Panc1 (cell line): ENCODE measurements around the gene INTS3. TPM values are rescaled to one million over a fixed set of nuclear protein-coding genes. Genes with fewer than 3 reads are reported as not detected.

Experiments
- ATAC-seq: fragments of 200-7000 bp; cut with Tn5 transposase; 2 replicates; pipeline ENCODE4 v1.9.1; 2020; ENCODE audit warnings: mild to moderate bottlenecking, moderate library complexity
- BruUV-seq: library from RNA; stranded (reverse); fragments of 400-500 nt; replicated peaks from 2 replicates; lab custom pipeline; 2021; lab: Mats Ljungman, UMichigan
- CTCF ChIA-PET: fragments of 300-600 bp; sonication (Branson Sonifier 250); formaldehyde crosslinking; loops from one replicate; lab custom pipeline; 2022; ENCODE audit warnings: antibody characterized with exemption; lab: Charles Lee
- POLR2A ChIA-PET: fragments of 300-600 bp; sonication (Branson Sonifier 250); formaldehyde crosslinking; loops from one replicate; lab custom pipeline; 2022; ENCODE audit warnings: antibody characterized with exemption; lab: Charles Lee
- DNase-seq: peaks from one replicate; pipeline ENCODE4 v3.0.0-alpha.2; 2010; ENCODE audit warnings: low read depth, low spot score
- H3K27ac ChIP-seq: 2 replicates; pipeline ENCODE4 v1.5.1; 2011; ENCODE audit warnings: mild to moderate bottlenecking, low read length, inconsistent platforms
- H3K27me3 ChIP-seq: fragments of 200-500 bp; sonication (Bioruptor generic); 2 replicates; pipeline ENCODE4 v1.6.0; 2014; ENCODE audit warnings: low read length, inconsistent platforms; ENCODE audit not compliant: control insufficient read depth, insufficient read depth
- H3K36me3 ChIP-seq: fragments of 200-500 bp; sonication (Bioruptor generic); 2 replicates; pipeline ENCODE4 v1.5.1; 2014; ENCODE audit warnings: inconsistent platforms, mild to moderate bottlenecking, low read length, moderate library complexity; ENCODE audit not compliant: control insufficient read depth, insufficient read depth
- H3K4me1 ChIP-seq: 2 replicates; pipeline ENCODE4 v1.5.1; 2011; ENCODE audit warnings: inconsistent platforms, mild to moderate bottlenecking, low read length, moderate library complexity; ENCODE audit not compliant: control insufficient read depth, insufficient read depth
- H3K4me3 ChIP-seq, 2 experiments: 2 replicates each; pipeline ENCODE4 v1.5.1; 2011 to 2012; ENCODE audit warnings: low read depth in 2 of 2, low read length in 2 of 2, mild to moderate bottlenecking in 2 of 2, inconsistent platforms in 1 of 2, moderate library complexity in 1 of 2
- H3K9me3 ChIP-seq: fragments of 200-500 bp; sonication (Bioruptor generic); 2 replicates; pipeline ENCODE4 v1.5.1; 2014; ENCODE audit warnings: low read depth, mild to moderate bottlenecking, inconsistent platforms, low read length, moderate library complexity; ENCODE audit not compliant: control insufficient read depth, insufficient read depth
- POLR2AphosphoS5 ChIP-seq: IDR thresholded peaks from 2 replicates; pipeline ENCODE4 v1.6.1; 2012; ENCODE audit warnings: mild to moderate bottlenecking, low read depth, low read length, moderate library complexity
- SIN3A ChIP-seq: IDR thresholded peaks from 2 replicates; pipeline ENCODE4 v1.6.1; 2012; ENCODE audit warnings: low read depth, mild to moderate bottlenecking, low read length, moderate library complexity, borderline replicate concordance; ENCODE audit not compliant: insufficient read depth
- TCF7L2 ChIP-seq: IDR thresholded peaks from 2 replicates; pipeline ENCODE4 v1.6.1; 2011; ENCODE audit warnings: mild to moderate bottlenecking, low read depth, low read length, inconsistent platforms
- in situ Hi-C: cut with HindIII; loops from 2 replicates; pipeline ENCODE4 v1.10.0; 2016; ENCODE audit warnings: low sequenced_read_pairs, low pct_unique_long_range_greater_than_20kb
- intact Hi-C: fragments of 100-400 bp; cut with micrococcal nuclease; formaldehyde crosslinking; loops from one replicate; pipeline ENCODE4 v1.10.0; 2022; ENCODE audit not compliant: unreplicated experiment
- total RNA-seq: library from RNA; stranded (reverse); gene quantifications from one replicate; pipeline ENCODE4 v1.2.1, GENCODE V29; 2021; ENCODE audit not compliant: unreplicated experiment
- TF ChIP-seq, protein P1 (sequence below): fragments of 450-650 bp; IDR thresholded peaks from 2 replicates; pipeline ENCODE4 v1.5.1; 2017; ENCODE audit warnings: mild to moderate bottlenecking
- TF ChIP-seq, protein P2 (sequence below), 2 experiments: IDR thresholded peaks; 2 replicates each; pipeline ENCODE4 v1.6.1; 2011 to 2012; ENCODE audit warnings: low read depth in 2 of 2, control low read depth in 1 of 2, low read length in 1 of 2, mild to moderate bottlenecking in 1 of 2, moderate library complexity in 1 of 2; ENCODE audit not compliant: insufficient read depth in 1 of 2

INTS3 gene
- total RNA-seq, 1 experiment from 2014 or later = 77.3 TPM

DNA sequence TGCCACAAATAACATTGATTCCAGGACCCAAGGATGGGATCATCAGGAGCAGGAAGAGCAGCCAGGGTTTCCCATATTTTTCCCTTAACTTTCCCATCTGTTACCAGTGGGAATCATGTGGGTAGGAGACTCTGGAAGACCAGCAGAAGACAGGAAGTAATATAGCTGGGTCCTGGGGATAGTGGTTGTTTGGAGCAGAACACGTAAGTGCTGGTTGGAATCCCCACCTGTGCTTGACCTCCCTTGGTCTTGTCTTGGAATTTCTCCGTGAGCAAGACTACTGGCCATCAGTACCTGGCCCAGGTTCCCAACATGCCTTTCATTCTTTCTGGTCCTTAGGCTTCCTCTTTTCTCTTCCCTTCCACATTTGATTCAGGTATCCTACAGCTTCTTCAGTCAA, 26.4 kb downstream of the INTS3 start:
- no peak overlapping the region for H3K4me3 ChIP-seq
- ChIA-PET POLR2A (no interaction called here), CTCF (no interaction called here)
- H3K27me3 ChIP-seq = no peaks in the 10 kb centered on the region
- no TSS peak for BruUV-seq
- DNase-seq = no peak
- H3K27ac ChIP-seq = no peak overlapping the region
- no peaks in the 10 kb centered on the region for H3K9me3 ChIP-seq
- H3K4me1 ChIP-seq = no peaks in the 10 kb centered on the region
- in situ Hi-C loops (no loop called here), intact Hi-C loops (no loop called here)
- ATAC-seq = no peak
- H3K36me3 ChIP-seq = peaks cover 41% of the 10 kb centered on the region
- TF ChIP-seq TCF7L2 (no peak), SIN3A (no peak), POLR2AphosphoS5 (no peak)
- TF ChIP-seq, protein P1, sequence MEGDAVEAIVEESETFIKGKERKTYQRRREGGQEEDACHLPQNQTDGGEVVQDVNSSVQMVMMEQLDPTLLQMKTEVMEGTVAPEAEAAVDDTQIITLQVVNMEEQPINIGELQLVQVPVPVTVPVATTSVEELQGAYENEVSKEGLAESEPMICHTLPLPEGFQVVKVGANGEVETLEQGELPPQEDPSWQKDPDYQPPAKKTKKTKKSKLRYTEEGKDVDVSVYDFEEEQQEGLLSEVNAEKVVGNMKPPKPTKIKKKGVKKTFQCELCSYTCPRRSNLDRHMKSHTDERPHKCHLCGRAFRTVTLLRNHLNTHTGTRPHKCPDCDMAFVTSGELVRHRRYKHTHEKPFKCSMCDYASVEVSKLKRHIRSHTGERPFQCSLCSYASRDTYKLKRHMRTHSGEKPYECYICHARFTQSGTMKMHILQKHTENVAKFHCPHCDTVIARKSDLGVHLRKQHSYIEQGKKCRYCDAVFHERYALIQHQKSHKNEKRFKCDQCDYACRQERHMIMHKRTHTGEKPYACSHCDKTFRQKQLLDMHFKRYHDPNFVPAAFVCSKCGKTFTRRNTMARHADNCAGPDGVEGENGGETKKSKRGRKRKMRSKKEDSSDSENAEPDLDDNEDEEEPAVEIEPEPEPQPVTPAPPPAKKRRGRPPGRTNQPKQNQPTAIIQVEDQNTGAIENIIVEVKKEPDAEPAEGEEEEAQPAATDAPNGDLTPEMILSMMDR = no peak
- TF ChIP-seq, protein P2, sequence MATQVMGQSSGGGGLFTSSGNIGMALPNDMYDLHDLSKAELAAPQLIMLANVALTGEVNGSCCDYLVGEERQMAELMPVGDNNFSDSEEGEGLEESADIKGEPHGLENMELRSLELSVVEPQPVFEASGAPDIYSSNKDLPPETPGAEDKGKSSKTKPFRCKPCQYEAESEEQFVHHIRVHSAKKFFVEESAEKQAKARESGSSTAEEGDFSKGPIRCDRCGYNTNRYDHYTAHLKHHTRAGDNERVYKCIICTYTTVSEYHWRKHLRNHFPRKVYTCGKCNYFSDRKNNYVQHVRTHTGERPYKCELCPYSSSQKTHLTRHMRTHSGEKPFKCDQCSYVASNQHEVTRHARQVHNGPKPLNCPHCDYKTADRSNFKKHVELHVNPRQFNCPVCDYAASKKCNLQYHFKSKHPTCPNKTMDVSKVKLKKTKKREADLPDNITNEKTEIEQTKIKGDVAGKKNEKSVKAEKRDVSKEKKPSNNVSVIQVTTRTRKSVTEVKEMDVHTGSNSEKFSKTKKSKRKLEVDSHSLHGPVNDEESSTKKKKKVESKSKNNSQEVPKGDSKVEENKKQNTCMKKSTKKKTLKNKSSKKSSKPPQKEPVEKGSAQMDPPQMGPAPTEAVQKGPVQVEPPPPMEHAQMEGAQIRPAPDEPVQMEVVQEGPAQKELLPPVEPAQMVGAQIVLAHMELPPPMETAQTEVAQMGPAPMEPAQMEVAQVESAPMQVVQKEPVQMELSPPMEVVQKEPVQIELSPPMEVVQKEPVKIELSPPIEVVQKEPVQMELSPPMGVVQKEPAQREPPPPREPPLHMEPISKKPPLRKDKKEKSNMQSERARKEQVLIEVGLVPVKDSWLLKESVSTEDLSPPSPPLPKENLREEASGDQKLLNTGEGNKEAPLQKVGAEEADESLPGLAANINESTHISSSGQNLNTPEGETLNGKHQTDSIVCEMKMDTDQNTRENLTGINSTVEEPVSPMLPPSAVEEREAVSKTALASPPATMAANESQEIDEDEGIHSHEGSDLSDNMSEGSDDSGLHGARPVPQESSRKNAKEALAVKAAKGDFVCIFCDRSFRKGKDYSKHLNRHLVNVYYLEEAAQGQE (IDR thresholded peaks at IDR 0.05; ENCODE audit: insufficient read depth in 1 of 2, low read depth in 2 of 2, low read length in 1 of 2) = no peak

DNA sequence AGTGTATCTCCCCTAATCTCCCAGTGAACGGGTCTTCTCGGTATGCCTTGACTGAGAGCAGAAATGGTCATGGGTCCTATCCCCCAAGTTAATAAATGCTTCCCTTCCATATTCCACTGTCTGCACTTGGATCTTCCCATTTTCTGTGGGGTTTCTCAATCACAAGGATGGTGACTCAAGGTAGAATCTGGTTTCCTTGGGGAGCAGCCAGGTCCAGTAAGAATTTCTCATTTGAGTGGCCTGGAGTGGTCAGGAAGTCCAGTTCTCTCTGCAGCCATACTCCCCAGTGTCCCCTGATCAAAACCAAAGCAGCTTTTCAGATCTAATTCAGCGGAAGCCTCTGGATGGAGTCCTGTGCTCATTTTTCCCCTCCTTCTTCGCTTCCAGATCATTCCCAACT, 32.6 kb downstream of the INTS3 start:
- no peaks in the 10 kb centered on the region for H3K4me1 ChIP-seq
- no peaks in the 10 kb centered on the region for H3K9me3 ChIP-seq
- in situ Hi-C loops = no loop called here
- no TSS peak for BruUV-seq
- POLR2A ChIA-PET = no interaction called here
- DNase-seq (no peak), ATAC-seq (no peak)
- no peak overlapping the region for H3K4me3 ChIP-seq
- no peaks in the 10 kb centered on the region for H3K27me3 ChIP-seq
- H3K27ac ChIP-seq = no peak overlapping the region
- H3K36me3 ChIP-seq = peaks cover 13% of the 10 kb centered on the region
- intact Hi-C loops = no loop called here
- TF ChIP-seq SIN3A (no peak), POLR2AphosphoS5 (no peak), TCF7L2 (no peak)
- TF ChIP-seq, protein P1 = no peak
- TF ChIP-seq, protein P2 (IDR thresholded peaks at IDR 0.05; ENCODE audit: insufficient read depth in 1 of 2, low read depth in 2 of 2, low read length in 1 of 2) = no peak
- CTCF ChIA-PET = no interaction called here
